Superior temporal gyrus (tissue), 1 donor: ENCODE results near the gene PDIA2.
"Not testable (repeated sequence)": the region's sequence is repeated elsewhere in the genome, so short reads cannot be mapped to it uniquely, and the experiment has no call there.

ENCODE experiments used
- DNase-seq: peaks from one replicate; pipeline ENCODE4 v3.0.0-alpha.2; 2016; ENCODE audit errors: extremely low spot score

Gene PDIA2

DNA sequence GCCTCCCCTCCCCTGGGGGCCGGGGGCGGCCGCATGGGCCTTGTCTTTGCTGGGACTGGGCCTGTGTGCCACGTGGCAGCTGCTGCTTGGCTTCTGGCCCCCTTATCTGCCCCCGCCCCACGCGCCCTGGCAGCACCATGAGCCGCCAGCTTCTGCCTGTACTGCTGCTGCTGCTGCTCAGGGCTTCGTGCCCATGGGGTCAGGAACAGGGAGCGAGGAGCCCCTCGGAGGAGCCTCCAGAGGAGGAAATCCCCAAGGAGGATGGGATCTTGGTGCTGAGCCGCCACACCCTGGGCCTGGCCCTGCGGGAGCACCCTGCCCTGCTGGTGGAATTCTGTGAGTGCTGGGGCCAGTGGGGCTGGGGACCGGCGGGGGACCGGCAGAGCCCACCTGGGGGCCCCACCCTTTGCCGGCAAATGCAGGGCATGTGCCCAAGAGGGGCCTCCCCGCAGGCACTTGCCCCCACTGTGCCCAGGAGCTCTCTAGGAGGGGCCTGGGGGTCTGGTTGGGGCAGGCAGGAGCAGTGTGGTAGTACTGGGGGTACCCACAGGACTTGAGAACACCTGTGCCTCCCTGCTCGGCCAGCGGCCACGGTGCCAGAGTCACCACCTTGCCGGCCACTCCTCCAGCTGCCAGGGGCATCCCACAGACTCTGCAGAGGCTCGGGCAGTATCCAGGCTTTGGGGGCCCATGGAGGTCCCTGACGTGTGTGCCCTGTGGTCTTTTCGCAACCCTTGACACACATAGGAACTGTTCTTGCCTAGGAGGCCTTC is at the start of gene PDIA2:
PDIA2 (plus strand) TSS at position 132 of the 773 bp plus-strand sequence; CDS start at position 138, 6 bp downstream.
- DNase-seq: no peak

DNA sequence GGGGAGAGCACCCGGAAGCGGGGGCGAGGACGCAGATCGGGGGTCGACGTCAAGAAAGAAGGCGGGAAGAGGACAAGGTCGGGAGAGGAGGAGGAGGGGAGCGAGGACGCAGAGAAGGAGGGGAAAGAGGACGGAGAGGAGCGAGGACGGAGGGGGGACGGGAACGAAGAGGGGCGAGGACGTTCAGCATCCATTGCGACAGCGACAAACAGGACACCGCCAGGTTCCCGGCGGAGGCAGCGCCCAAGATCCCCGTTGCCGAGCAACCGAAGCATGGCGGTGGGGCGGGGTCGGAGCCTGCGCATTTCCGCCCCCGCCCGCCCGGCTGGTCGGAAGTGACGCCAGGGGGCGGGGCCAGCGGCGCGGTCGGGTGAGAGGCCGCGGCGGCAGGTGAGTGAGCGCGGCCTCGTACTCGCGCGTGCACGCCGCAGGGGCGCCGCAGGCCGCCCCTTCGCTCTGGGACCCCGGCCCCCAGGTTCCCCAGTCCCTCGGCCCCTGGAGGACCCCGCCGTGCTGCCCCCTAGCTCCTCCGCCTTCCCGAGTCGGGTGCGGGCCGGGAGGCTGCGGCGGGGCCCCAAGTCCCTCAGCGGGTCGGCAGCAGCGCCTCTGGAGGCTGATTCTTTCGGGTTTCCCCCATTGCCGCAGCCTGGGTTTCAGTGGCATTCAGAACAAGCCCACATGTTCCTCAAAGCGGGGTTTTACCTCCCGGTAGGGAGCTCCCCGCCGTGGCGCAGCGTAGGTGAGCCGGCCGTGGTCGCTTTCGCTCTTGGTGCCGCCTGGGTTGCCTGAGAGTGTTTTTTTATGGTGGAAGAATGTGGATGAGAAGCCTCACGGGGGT is 48.3 kb upstream of the PDIA2 start, which contains the start of gene FAM234A:
FAM234A (plus strand) TSS at position 354 of the 838 bp plus-strand sequence. CDS start 19,593 bp downstream, outside the sequence.
- peak; percentile 92 for DNase-seq

DNA sequence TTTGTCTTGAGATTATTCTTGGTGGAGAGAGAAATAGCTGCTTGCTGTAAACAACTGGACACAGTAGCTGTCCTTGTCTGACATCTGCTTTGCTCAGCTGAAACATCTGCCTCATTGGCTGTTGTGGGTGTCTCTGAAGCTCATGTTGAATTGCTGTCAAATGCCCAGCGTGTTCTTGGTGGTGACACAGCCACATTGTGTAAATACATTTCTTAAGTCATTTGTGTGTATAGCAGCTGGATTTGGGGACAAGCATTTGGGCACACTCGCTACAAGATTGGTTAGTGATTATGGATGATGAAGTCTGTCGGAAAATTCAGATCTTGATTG is 43.1 kb upstream of the PDIA2 start:
- peak; percentile 66 for DNase-seq

DNA sequence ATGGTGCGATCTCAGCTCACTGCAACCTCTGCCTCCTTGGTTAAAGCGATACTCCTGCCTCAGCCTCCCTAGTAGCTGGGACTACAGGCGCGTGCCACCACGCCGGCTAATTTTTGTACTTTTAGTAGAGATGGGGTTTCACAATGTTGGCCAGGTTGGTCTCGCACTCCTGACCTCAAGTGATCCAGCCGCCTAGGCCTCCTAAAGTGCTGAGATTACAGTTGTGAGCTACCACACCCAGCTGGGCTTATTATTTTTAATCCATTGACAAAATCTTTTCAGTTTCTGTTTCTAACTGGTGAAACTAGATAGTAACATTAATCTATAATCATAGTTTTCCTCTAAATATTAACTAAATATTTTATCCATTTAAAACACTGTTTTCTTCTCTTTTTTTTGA is 42.4 kb upstream of the PDIA2 start:
- no peak for DNase-seq

DNA sequence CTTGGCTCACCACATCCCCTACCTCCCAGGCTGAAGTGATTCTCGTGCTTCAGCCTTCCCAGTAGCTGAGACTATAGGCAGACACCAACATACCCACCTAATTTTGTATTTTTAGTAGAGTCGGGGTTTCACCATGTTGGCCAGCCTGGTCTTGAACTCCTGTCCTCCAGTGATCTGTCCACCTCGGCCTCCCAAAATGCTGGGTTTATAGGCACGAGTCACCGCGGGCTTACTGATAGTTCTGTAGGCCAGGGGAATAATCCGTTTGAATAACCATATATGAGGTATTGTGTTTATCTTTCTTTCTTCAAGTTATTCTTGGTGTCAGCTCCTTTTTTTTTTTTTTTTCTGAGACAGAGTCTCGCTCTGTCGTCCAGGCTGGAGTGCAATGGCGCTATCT is 40.7 kb upstream of the PDIA2 start:
- DNase-seq: no peak

- no peak for DNase-seq
Measured at GRCh38 chr16:243348-243747, 39.6 kb upstream of the PDIA2 start.

DNA sequence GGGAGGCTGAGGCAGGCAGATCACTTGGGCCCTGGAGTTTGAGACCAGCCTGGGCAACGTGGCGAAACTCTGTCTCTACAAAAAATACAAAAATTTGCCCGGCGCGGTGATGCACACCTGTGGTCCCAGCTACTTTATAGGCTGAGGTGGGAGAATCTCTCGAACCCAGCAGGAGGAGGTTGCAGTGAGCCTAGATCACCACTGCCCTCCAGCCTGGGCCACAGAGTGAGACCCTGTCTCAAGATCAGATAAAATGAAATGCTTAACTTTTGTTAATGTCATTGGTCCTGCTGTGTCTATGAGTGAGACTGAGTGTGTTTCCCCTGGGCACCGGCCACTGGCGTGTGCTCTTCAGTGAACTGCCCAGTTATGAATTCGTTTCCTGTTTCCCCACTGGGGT is 37.9 kb upstream of the PDIA2 start:
- no peak for DNase-seq

DNA sequence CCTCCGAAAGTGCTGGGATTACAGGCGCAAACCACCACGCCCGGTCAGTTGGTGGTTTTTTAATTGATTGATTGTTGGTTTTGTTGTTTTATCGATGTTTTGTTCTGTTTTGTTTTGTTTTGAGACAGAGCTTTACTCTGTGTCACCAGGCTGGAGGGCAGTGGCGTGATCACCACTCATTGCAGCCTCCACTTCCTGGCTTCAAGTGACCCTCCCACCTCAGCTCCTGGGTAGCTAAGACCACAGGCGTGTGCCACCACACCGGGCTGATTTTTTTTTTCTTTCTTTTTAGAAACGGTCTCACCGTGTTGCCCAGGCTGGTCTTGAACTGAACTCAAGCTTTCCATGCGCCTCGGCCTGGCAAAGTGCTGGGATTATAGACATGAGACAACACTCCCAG is 35.9 kb upstream of the PDIA2 start:
- DNase-seq: no peak

DNA sequence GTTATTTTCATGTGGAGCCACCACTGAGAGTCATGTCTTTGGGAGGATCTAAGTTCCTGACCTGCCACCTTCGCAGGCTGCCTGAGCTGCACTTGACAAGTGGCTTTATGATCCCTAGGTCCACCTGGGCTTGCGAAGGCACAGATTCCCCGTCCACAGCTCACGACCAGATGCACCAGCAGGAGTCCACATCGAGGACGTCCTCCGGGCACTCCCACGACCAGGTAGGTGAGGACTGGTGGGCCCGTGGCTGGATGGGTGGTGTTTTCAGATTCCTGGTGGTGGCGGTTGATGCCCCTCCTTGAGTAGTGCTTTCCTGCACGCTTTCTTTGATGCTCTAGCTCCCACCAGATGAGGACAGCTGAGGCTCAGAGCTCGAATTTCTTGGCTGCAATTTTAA is 33.5 kb upstream of the PDIA2 start:
- no peak for DNase-seq

DNA sequence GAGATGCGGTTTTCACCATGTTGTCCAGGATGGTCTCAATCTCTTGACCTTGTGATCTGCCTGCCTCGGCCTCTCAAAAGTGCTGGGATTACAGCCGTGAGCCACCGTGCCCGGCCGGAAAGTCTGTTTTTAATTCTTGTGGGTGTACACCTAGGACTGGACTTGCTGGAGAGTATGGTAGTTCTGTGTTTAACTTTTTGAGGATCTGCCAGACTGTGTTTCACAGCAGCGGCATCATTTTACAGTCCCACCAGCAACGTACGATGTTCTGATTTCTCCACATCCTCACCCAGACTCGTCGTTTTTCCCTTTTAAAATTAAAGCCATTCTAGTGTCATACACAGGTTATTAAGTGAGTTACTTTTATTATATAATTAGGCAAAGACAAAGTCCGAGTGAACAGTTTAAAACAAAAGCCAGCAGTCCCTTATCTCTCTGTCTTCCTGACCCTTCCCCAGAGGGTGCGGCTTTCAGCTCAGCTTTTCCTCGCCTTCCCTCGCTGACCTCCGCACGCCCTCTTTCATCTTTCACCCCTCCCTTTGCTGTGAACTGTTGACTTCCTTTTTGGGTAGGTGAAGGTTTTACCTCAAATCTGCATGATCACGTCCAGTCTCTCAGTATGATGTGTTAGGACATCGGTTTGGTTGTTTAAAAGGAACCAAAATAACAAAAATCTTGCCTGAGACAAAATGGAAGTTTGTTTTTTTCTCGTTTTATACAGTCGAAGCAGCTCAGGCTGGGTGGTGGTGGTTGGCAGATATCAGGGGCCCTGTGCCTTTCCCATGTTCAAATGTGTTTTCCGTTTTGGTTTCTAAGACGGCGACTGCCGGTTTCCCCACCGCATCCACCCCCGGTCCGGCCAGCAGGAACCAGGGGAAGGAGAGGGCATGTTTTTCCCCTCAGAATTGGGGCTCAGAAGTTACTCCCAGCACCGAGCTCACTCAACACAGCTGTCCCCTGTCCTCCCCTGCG is 30.3 kb upstream of the PDIA2 start:
- no peak for DNase-seq

GRCh38 chr16:253833-254232 is 29.1 kb upstream of the PDIA2 start:
- DNase-seq: no peak

GRCh38 chr16:254461-254860 is 28.5 kb upstream of the PDIA2 start:
- DNase-seq: no peak

DNA sequence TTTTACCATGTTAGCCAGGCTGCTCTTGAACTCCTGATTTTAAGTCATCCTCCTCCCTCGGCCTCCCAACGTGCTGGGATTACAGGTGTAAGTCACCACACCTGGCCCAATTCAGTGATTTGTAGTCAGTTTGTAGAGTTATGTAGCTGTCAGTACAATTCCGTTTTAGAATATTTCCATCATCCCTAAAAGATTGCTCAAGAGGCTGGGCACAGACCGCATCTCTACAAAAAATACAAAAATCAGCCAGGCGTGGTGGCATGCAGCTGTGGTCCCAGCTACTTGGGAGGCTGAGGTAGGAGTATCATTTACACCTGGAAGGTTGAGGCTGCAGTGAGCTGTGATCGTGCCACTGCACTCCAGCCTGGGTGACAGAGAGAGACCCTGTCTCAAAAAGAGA is 27.8 kb upstream of the PDIA2 start:
- DNase-seq: no peak

DNA sequence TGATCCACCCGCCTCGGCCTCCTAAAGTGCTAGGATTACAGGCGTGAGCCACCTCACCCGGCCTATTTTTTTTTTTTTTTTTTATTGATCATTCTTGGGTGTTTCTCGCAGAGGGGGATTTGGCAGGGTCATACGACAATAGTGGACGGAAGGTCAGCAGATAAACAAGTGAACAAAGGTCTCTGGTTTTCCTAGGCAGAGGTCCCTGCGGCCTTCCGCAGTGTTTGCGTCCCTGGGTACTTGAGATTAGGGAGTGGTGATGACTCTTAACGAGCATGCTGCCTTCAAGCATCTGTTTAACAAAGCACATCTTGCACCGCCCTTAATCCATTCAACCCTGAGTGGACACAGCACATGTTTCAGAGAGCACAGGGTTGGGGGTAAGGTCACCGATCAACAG is 24.9 kb upstream of the PDIA2 start:
- DNase-seq: not testable (repeated sequence)

GRCh38 chr16:259226-259625 is 23.7 kb upstream of the PDIA2 start:
- no peak for DNase-seq

- DNase-seq: no peak
Measured at GRCh38 chr16:259814-260253, 23.1 kb upstream of the PDIA2 start.

DNA sequence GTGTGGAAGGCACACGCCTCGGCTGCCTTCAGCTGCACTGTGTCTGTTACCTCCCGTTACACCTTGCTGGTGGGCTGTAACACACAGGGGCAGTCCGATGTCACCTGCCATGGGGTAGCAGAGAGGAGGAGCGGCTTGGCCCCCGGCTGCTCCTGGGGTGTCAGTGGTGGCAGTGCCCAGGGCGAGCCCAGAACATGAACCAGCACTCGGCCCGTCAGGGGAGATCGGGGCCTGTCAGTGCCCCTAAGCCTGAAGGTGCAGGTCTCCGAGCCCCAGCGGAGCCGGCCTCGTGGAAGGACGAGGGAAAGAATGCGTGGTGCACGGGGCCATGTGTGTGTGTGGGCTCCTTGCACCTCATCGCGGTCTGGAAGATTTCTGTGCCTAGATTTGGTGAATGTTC is 22.6 kb upstream of the PDIA2 start:
- DNase-seq: no peak

DNA sequence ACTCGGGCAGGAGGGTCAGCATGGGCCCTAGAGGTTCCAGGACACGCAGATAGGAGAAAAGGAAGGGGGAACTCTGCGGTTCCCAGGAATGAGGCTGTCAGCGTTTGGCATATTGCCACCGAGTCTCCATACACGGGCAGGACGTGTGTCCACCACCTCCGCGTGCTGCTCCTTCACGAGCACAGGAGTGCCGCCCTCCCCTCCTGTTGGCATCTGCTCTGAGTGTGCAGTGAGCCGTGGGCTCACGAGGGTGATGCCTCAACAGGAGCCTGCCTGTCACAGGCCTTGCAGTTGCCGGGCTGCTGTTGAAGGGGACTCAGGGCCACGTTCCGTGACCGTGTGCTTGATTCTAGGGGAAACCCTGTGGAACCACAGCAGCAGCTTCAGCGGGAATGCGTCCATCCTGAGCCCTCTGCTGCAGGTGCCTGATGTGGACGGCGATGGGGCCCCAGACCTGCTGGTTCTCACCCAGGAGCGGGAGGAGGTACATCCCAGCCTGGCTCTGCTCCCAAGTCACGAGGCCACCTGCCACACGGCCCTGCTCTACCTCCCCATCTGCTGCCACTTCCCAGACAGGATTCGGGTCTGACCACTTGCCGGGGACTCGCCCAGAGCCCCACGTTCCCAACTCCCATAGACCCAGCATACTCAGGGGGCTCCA is 21.8 kb upstream of the PDIA2 start:
- DNase-seq: no peak

- DNase-seq: no peak
Measured at GRCh38 chr16:262121-262745, 20.7 kb upstream of the PDIA2 start.

DNA sequence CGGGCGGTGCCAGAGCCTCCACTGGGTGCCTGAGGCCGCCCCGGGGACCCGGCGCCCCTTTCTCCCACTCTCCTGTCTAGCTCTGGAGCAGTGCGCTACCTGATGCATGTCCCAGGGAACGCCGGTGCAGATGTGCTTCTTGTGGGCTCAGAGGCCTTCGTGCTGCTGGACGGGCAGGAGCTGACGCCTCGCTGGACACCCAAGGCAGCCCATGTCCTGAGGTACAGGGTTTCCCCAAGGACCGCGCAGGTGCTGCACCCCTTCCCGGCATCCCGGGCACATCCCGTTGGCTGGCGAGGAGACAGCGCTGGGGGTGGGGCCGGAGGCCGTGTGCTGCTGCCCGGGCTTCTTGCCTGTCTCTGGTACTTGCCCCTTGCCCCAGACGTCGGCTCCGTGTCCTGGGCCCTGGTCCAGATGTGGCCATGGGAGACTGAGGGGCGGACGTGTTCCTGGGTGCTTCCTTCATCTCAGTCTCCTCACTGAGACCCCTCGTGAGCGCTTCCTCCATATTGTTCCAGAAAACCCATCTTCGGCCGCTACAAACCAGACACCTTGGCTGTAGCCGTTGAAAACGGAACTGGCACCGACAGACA is 19.7 kb upstream of the PDIA2 start:
- no peak for DNase-seq
